ENCODE measurements around the gene THEMIS2. TPM values are rescaled to one million over a fixed set of nuclear protein-coding genes. Genes with fewer than 3 reads are reported as not detected.

THEMIS2 gene
- total and polyA plus RNA-seq, 8 donors, result 5.3 to 44.0 (median 16.6) TPM

DNA sequence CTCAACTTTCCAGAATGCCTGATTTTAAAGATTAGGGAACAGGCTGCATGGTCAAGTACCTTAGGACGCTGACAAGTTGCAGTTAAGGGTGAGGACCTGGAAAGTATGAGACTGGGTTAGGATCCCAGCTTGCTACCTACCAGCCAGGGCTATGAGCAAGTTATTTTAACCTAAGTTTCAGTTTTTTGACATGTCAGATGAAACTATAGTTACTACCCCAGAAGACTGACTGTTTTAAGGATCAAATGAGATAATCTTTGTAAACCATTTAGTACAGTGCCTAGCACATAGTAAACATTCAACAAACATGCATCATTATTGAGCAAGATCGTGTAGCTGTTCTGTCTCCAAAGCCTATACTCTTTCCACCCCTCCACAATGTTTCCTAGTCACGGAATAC lies 14.4 kb downstream of the THEMIS2 start:
- no peak for TF ChIP-seq CTCF (IDR thresholded peaks at IDR 0.05)
- no peak for TF ChIP-seq POLR2A (IDR thresholded peaks at IDR 0.05)
- TF ChIP-seq POLR2AphosphoS5 (IDR thresholded peaks at IDR 0.05), result no peak
- no peak for TF ChIP-seq EP300 (IDR thresholded peaks at IDR 0.05)
- H3K4me1 ChIP-seq, result peaks cover 0 to 28% (median 0%) of the 10 kb centered on the region in 4 donors
- peak overlapping the region in 1 of 4 donors; percentile 5 for H3K4me3 ChIP-seq
- H3K27me3 ChIP-seq, result no peaks in the 10 kb centered on the region
- DNase-seq, result no peak
- H3K9me3 ChIP-seq, result no peaks in the 10 kb centered on the region
- intact Hi-C loops (cut with DNase I; ENCODE audit: low total_unique reads), result no loop called here
- peaks cover 13 to 88% (median 71%) of the 10 kb centered on the region in 4 donors for H3K36me3 ChIP-seq
- H3K27ac ChIP-seq, result peak overlapping the region in 4 of 5 donors; percentile 37 to 89 (median 61)
- 72 to 81% (median 78%) methylated on average over 3 of the region's 3 CpGs for WGBS, 5 donors

DNA sequence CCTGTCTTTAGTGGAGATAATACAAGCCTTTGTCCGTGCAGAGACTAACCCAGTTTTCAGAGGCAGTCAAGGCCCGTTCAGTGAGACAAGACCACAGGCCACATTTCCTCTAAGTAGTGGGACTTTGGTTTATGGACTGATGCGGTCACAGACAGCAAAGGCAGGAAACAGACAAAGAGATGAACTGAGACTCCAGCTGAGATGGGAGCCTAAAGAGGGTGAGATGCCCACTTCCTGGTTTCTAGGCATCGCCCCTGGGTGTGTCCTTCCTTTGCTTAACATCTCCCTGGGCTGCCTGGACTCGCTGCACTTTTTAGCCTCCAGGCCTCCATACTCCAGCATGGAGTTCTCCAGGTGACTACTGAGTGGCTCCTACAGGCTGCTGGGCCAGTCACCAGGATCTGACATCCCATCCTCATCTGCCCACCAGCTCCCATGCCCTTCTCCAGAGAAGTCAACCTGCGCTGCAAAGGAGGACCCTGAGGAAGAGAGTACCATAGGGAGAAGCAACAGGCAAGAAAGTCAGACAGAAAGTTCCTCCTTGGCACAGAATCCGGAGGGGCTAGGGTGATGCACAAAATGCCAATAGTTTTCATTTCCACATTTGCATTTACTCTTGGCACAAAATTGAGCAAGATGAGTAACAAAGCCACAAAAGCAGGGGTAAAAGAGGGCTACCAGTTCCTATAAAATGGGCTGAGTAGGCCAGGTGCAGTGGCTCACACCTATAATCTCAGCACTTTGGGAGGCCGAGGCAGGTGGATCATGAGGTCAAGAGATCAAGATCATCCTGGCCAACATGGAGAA lies 15.1 kb downstream of the THEMIS2 start:
- WGBS, 5 donors, result 67 to 83% (median 72%) methylated on average over 8 of the region's 8 CpGs
- peak in 1 of 2 donors; percentile 50 for DNase-seq
- Histone ChIP-seq H3K27me3 (no peaks in the 10 kb centered on the region), H3K4me1 (peaks cover 0 to 28% (median 0%) of the 10 kb centered on the region in 4 donors), H3K27ac (peak overlapping the region in 4 of 5 donors; percentile 37 to 89 (median 61)), H3K9me3 (no peaks in the 10 kb centered on the region), H3K4me3 (peak overlapping the region in 1 of 4 donors; percentile 5), H3K36me3 (peaks cover 20 to 91% (median 73%) of the 10 kb centered on the region in 4 donors)
- intact Hi-C loops (cut with DNase I; ENCODE audit: low total_unique reads), result no loop called here
- no peak for TF ChIP-seq POLR2AphosphoS5 (IDR thresholded peaks at IDR 0.05)
- no peak for TF ChIP-seq EP300 (IDR thresholded peaks at IDR 0.05)
- no peak for TF ChIP-seq POLR2A (IDR thresholded peaks at IDR 0.05)
- no peak for TF ChIP-seq CTCF (IDR thresholded peaks at IDR 0.05)

- Histone ChIP-seq H3K36me3 (peaks cover 41 to 92% (median 79%) of the 10 kb centered on the region in 4 donors), H3K27ac (peak overlapping the region in 2 of 5 donors; percentile 33 to 89), H3K9me3 (no peaks in the 10 kb centered on the region), H3K4me1 (peaks cover 0 to 19% (median 0%) of the 10 kb centered on the region in 4 donors), H3K4me3 (no peak overlapping the region), H3K27me3 (no peaks in the 10 kb centered on the region)
- TF ChIP-seq POLR2A (IDR thresholded peaks at IDR 0.05), result no peak
- TF ChIP-seq POLR2AphosphoS5 (IDR thresholded peaks at IDR 0.05), result no peak
- no peak for TF ChIP-seq CTCF (IDR thresholded peaks at IDR 0.05)
- TF ChIP-seq EP300 (IDR thresholded peaks at IDR 0.05), result no peak
- 83 to 94% (median 91%) methylated on average over 3 of the region's 3 CpGs for WGBS, 5 donors
- intact Hi-C loops (cut with DNase I; ENCODE audit: low total_unique reads), result no loop called here
- DNase-seq, result no peak
These were observed 17.2 kb downstream of the THEMIS2 start for GRCh38 chr1:27889506-27889905.

DNA sequence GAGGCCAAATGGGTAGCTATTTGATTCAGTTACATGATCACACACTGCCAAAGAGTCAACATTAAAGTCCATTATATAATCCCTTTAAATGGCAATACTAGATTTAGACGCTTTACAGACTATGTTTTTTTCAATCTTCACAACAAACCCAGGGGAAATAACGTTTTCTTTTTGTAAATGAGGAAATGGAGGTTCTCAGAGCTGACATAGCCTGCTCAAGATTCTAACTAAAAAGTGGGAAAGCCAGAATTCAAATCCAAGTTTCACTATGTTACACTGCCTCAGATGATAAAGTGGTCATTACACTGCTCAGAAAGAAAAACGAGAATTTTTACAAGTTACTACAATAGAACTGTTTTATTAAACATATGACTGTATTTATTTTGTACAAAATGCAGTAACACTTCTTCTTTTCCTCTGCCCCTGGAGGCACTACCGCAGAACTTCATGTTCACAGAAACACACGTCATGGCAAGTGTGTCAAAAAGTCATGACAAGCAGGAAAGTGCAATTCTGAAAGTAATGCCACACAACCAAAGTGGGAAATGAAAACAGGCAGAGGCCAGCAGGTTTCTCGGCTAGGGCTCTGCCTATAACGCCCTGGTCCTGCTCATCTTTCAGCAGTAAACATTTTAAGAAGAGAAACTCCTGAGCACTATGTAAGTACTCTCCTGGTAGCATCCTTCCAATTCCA lies 19.0 kb downstream of the THEMIS2 start:
- intact Hi-C loops (cut with DNase I; ENCODE audit: low total_unique reads), result no loop called here
- H3K4me3 ChIP-seq, result no peak overlapping the region
- peaks cover 58 to 96% (median 90%) of the 10 kb centered on the region in 4 donors for H3K36me3 ChIP-seq
- no peaks in the 10 kb centered on the region for H3K27me3 ChIP-seq
- DNase-seq, result peak in 1 of 2 donors; percentile 59
- no peaks in the 10 kb centered on the region for H3K9me3 ChIP-seq
- TF ChIP-seq EP300 (IDR thresholded peaks at IDR 0.05) (no peak), POLR2AphosphoS5 (IDR thresholded peaks at IDR 0.05) (peak in 2 of 3 donors; percentile 35 to 55), POLR2A (IDR thresholded peaks at IDR 0.05) (no peak), CTCF (IDR thresholded peaks at IDR 0.05) (no peak)
- H3K4me1 ChIP-seq, result peaks cover 0 to 17% (median 0%) of the 10 kb centered on the region in 4 donors
- WGBS, 5 donors, result 68 to 82% (median 76%) methylated on average over 7 of the region's 7 CpGs
- peak overlapping the region in 4 of 5 donors; percentile 35 to 89 (median 58) for H3K27ac ChIP-seq

All from stomach (tissue), 9 donors.